ENCODE results near the gene SAYSD1. TPM values are rescaled to one million over a fixed set of nuclear protein-coding genes. Genes with fewer than 3 reads are reported as not detected.
A peak's percentile ranks its signal among the peaks of the same experiment; 100 is the strongest.

SAYSD1 gene
- total RNA-seq, 4 donors from 2014 or later, result 10.8 to 21.6 (median 19.2) TPM

DNA sequence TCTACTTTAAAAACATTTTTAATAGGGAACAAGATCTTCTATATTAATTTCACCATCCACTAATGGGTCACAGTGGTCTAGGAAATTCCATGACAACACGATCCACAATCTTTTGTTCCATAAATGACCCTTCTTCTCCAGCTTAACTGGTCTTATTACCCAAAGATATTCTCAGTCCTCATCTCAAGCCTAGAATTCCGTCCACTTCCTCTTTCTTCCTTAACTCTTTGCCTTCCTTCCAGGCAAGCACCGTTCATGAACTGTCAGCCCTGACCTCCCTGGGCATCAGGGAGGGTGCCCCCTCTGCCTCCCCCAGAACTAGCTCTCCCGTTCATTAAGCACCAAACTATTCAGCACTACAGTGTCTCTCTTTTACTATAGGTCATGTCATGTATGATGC lies 8.0 kb downstream of the SAYSD1 start:
- intact Hi-C loops (cut with DNase I), result no loop called here
- peaks cover 8 to 41% (median 33%) of the 10 kb centered on the region in 4 donors for H3K36me3 ChIP-seq
- H3K4me1 ChIP-seq, result peaks cover 0 to 8% (median 6%) of the 10 kb centered on the region in 4 donors

DNA sequence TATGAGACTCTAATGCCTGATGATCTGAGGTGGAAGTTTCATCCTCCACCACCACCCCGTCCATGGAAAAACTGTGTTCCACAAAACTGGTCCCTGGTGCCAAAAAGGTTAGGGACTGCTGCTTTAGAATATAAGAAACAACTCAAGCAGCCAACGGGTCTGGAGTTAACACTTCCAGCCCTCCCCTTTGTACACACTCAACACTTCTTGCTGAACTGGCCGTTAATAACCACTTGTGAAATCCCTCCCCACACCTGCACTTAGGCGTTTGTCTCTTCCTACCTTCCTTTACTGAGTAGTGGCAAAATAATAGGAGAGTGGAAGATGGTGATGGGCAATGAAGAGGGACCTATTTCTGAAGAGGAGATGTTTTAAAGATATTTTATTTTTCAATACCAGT lies 10.5 kb downstream of the SAYSD1 start:
- intact Hi-C loops (cut with DNase I), result no loop called here
- no peak overlapping the region for H3K27ac ChIP-seq (replicated peaks in 1 of 4)
- H3K4me1 ChIP-seq, result peaks cover 0 to 14% (median 12%) of the 10 kb centered on the region in 4 donors
- H3K4me3 ChIP-seq, result no peak overlapping the region
- no peaks in the 10 kb centered on the region for H3K9me3 ChIP-seq
- no peak for DNase-seq (ENCODE audit: extremely low spot score)
- 76% methylated on average over 4 of the region's 4 CpGs for WGBS
- TF ChIP-seq EP300 (IDR thresholded peaks at IDR 0.05) (no peak), POLR2AphosphoS5 (IDR thresholded peaks at IDR 0.05) (no peak), POLR2A (IDR thresholded peaks at IDR 0.05; ENCODE audit: low read depth) (no peak)
- TF ChIP-seq, protein P1, sequence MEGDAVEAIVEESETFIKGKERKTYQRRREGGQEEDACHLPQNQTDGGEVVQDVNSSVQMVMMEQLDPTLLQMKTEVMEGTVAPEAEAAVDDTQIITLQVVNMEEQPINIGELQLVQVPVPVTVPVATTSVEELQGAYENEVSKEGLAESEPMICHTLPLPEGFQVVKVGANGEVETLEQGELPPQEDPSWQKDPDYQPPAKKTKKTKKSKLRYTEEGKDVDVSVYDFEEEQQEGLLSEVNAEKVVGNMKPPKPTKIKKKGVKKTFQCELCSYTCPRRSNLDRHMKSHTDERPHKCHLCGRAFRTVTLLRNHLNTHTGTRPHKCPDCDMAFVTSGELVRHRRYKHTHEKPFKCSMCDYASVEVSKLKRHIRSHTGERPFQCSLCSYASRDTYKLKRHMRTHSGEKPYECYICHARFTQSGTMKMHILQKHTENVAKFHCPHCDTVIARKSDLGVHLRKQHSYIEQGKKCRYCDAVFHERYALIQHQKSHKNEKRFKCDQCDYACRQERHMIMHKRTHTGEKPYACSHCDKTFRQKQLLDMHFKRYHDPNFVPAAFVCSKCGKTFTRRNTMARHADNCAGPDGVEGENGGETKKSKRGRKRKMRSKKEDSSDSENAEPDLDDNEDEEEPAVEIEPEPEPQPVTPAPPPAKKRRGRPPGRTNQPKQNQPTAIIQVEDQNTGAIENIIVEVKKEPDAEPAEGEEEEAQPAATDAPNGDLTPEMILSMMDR (IDR thresholded peaks at IDR 0.05), result no peak
- no peaks in the 10 kb centered on the region for H3K27me3 ChIP-seq
- peaks cover 0 to 31% (median 21%) of the 10 kb centered on the region in 4 donors for H3K36me3 ChIP-seq

More for the DNA sequence above, 8.0 kb downstream of the SAYSD1 start:
- DNase-seq (ENCODE audit: extremely low spot score), result no peak
- Histone ChIP-seq H3K27me3 (no peaks in the 10 kb centered on the region), H3K4me3 (no peak overlapping the region), H3K27ac (replicated peaks in 1 of 4) (no peak overlapping the region), H3K9me3 (no peaks in the 10 kb centered on the region)
- WGBS, result 77% methylated on average over 4 of the region's 4 CpGs
- TF ChIP-seq EP300 (IDR thresholded peaks at IDR 0.05) (no peak), POLR2A (IDR thresholded peaks at IDR 0.05; ENCODE audit: low read depth) (no peak), POLR2AphosphoS5 (IDR thresholded peaks at IDR 0.05) (no peak)
- TF ChIP-seq, protein P1 (IDR thresholded peaks at IDR 0.05), result no peak

DNA sequence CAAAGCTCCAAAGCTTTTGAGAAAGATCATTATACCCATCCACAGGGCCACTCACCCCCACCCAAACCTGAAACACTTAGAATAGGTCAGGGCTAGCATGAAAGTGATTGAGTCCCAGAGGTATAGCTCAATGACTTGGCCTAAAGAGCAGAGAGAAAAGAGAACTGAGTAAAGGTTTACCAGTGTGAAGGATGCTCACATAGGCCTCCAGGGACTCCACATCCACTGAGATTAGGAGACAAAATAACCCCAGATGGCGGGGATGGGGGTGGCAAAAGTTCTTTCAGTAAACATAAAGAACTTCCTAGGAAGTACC lies 12.2 kb downstream of the SAYSD1 start:
- Histone ChIP-seq H3K4me1 (peaks cover 0 to 14% (median 12%) of the 10 kb centered on the region in 4 donors), H3K27me3 (no peaks in the 10 kb centered on the region), H3K36me3 (peaks cover 0 to 19% (median 14%) of the 10 kb centered on the region in 4 donors), H3K4me3 (no peak overlapping the region), H3K27ac (replicated peaks in 1 of 4) (no peak overlapping the region), H3K9me3 (no peaks in the 10 kb centered on the region)
- 100% methylated on average over 1 of the region's 1 CpG for WGBS
- TF ChIP-seq, protein P1 (IDR thresholded peaks at IDR 0.05), result no peak
- no peak for TF ChIP-seq POLR2A (IDR thresholded peaks at IDR 0.05; ENCODE audit: low read depth)
- TF ChIP-seq EP300 (IDR thresholded peaks at IDR 0.05), result no peak
- no peak for TF ChIP-seq POLR2AphosphoS5 (IDR thresholded peaks at IDR 0.05)
- peak; percentile 72 for DNase-seq (ENCODE audit: extremely low spot score)
- intact Hi-C loops (cut with DNase I), result no loop called here

DNA sequence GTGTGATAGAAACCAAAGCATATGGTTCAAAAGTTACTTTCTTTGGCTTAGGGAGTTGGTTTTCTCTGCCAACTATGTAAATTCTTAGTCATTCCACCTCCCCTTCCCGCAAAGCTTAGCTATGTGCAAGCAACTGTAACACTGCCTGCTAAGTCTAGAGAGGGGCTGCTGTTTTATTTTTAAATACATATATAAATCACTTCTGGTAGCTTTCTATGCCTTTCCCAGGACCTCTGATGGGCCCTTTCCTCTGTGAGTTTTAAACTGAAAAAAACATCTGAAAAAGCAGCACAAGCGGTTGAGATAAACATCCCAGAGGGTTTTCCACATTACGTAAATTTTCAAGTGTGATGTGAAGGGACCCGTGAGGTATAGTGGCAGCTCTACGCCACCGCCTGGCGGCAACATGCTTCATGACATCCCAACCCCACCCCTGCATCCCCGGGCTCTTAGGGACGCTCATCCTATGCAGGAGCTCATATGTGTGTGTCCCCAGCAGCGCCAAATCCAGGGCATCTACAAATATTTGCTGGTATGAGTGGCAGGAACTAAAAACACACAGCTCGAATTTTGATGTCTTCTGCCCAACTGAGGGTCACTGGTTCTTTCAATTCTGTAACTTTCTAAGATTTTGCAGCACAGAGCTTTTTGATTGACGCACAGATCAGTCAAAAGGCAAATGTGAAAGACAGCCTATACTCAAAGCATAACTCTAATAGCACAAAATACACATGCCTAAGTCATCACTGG lies 12.7 kb downstream of the SAYSD1 start:
- TF ChIP-seq POLR2AphosphoS5 (IDR thresholded peaks at IDR 0.05) (peak in 1 of 2 donors; percentile 20), EP300 (IDR thresholded peaks at IDR 0.05) (no peak)
- TF ChIP-seq, protein P1 (IDR thresholded peaks at IDR 0.05), result peak; percentile 43 to 52 (median 50)
- Histone ChIP-seq H3K9me3 (no peaks in the 10 kb centered on the region), H3K4me3 (no peak overlapping the region), H3K36me3 (peaks cover 0 to 19% (median 14%) of the 10 kb centered on the region in 4 donors), H3K27me3 (no peaks in the 10 kb centered on the region), H3K27ac (replicated peaks in 1 of 4) (peak overlapping the region in 2 of 4 donors; percentile 5 to 46), H3K4me1 (peaks cover 0 to 14% (median 12%) of the 10 kb centered on the region in 4 donors)
- intact Hi-C loops (cut with DNase I), result no loop called here
- 32% methylated on average over 12 of the region's 12 CpGs for WGBS
- peak; percentile 57 for DNase-seq (ENCODE audit: extremely low spot score)

Data from esophagus muscularis mucosa (tissue), 4 donors.